Measurements from ENCODE around the gene CCL13. TPM values are rescaled to one million over a fixed set of nuclear protein-coding genes. Genes with fewer than 3 reads are reported as not detected.

The CCL13 gene
- total and polyA plus RNA-seq, 7 donors: 1.7 to 47.9 (median 2.1) TPM; not detected in 2

GRCh38 chr17:34368196-34368945 is 12.1 kb downstream of the CCL13 start:
- Histone ChIP-seq H3K4me3 (no peak overlapping the region), H3K36me3 (no peaks in the 10 kb centered on the region), H3K4me1 (peaks cover 0 to 10% (median 3%) of the 10 kb centered on the region in 4 donors), H3K27ac (no peak overlapping the region), H3K9me3 (no peaks in the 10 kb centered on the region), H3K27me3 (peaks cover 0 to 6% (median 0%) of the 10 kb centered on the region in 3 donors)
- WGBS, 2 donors: 65 to 73% methylated on average over 9 of the region's 9 CpGs
- TF ChIP-seq POLR2AphosphoS5 (IDR thresholded peaks at IDR 0.05): no peak
- TF ChIP-seq POLR2A (IDR thresholded peaks at IDR 0.05): no peak
- no peak for TF ChIP-seq CTCF (IDR thresholded peaks at IDR 0.05)
- TF ChIP-seq EP300 (IDR thresholded peaks at IDR 0.05): no peak
- intact Hi-C loops (cut with DNase I): no loop called here
- DNase-seq: no peak

DNA sequence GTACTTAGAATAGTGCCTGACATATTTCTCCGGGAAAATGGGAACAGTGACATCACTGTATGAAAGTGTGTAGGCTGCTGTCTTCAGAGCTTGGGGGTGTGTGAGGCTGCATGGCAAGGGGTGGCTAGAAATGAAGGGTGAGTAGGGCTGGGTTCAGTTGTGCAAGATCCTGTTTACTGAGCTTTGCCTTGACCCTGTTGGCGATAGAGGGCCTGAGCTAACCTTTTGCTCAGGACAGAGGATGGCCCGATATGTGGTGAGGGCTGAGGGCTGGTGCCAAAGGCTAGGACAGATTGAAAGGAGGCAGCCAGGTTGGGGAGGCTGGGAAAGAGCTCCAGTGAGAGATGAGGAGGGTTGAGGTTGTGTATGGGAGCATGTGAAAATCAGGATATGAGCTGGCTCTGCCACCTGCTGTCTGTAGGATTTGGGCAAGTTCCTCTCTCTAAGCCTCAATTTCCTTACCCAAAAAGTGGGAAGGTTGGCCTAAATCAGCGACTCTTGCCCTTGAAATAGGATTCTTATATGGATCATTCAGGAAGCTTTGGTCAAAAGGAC is 12.7 kb downstream of the CCL13 start:
- WGBS, 2 donors: 49 to 61% methylated on average over 4 of the region's 4 CpGs
- Histone ChIP-seq H3K9me3 (no peaks in the 10 kb centered on the region), H3K27me3 (peaks cover 0 to 6% (median 0%) of the 10 kb centered on the region in 3 donors), H3K36me3 (no peaks in the 10 kb centered on the region), H3K27ac (no peak overlapping the region), H3K4me1 (peaks cover 0 to 10% (median 3%) of the 10 kb centered on the region in 4 donors), H3K4me3 (no peak overlapping the region)
- no peak for DNase-seq
- no peak for TF ChIP-seq CTCF (IDR thresholded peaks at IDR 0.05)
- TF ChIP-seq POLR2A (IDR thresholded peaks at IDR 0.05): no peak
- TF ChIP-seq EP300 (IDR thresholded peaks at IDR 0.05): no peak
- no peak for TF ChIP-seq POLR2AphosphoS5 (IDR thresholded peaks at IDR 0.05)
- intact Hi-C loops (cut with DNase I): no loop called here

- Histone ChIP-seq H3K9me3 (no peaks in the 10 kb centered on the region), H3K4me3 (no peak overlapping the region), H3K4me1 (peaks cover 0 to 10% (median 3%) of the 10 kb centered on the region in 4 donors), H3K36me3 (no peaks in the 10 kb centered on the region), H3K27ac (no peak overlapping the region), H3K27me3 (peaks cover 0 to 3% (median 0%) of the 10 kb centered on the region in 3 donors)
- WGBS, 2 donors: 91 to 96% methylated on average over 3 of the region's 3 CpGs
- intact Hi-C loops (cut with DNase I): no loop called here
- TF ChIP-seq EP300 (IDR thresholded peaks at IDR 0.05) (no peak), POLR2AphosphoS5 (IDR thresholded peaks at IDR 0.05) (no peak), POLR2A (IDR thresholded peaks at IDR 0.05) (no peak), CTCF (IDR thresholded peaks at IDR 0.05) (no peak)
- no peak for DNase-seq
Measured at GRCh38 chr17:34369571-34369970, 13.3 kb downstream of the CCL13 start.

- H3K36me3 ChIP-seq: no peaks in the 10 kb centered on the region
- no peak overlapping the region for H3K4me3 ChIP-seq
- intact Hi-C loops (cut with DNase I): no loop called here
- DNase-seq: no peak
- H3K9me3 ChIP-seq: no peaks in the 10 kb centered on the region
- peaks cover 0 to 10% (median 3%) of the 10 kb centered on the region in 4 donors for H3K4me1 ChIP-seq
- 85 to 91% methylated on average over 5 of the region's 5 CpGs for WGBS, 2 donors
- peaks cover 0 to 3% (median 0%) of the 10 kb centered on the region in 3 donors for H3K27me3 ChIP-seq
- TF ChIP-seq POLR2A (IDR thresholded peaks at IDR 0.05): no peak
- TF ChIP-seq CTCF (IDR thresholded peaks at IDR 0.05): no peak
- no peak for TF ChIP-seq POLR2AphosphoS5 (IDR thresholded peaks at IDR 0.05)
- no peak for TF ChIP-seq EP300 (IDR thresholded peaks at IDR 0.05)
- H3K27ac ChIP-seq: no peak overlapping the region
Measured at GRCh38 chr17:34370376-34370996, 14.2 kb downstream of the CCL13 start.
